Measurements from ENCODE around the gene TMEM18. TPM values are rescaled to one million over a fixed set of nuclear protein-coding genes. Genes with fewer than 3 reads are reported as not detected.

The TMEM18 gene
- total RNA-seq, 4 donors from 2014 or later = 15.1 to 20.5 (median 17.1) TPM

- no peak overlapping the region for H3K4me3 ChIP-seq (ENCODE audit: low read depth, poor library complexity, severe bottlenecking)
- TF ChIP-seq POLR2A (IDR thresholded peaks at IDR 0.05) (no peak), CTCF (IDR thresholded peaks at IDR 0.05) (no peak)
- DNase-seq (ENCODE audit: low spot score in 2 of 2) = no peak
- intact Hi-C loops (cut with DNase I; ENCODE audit: low total_unique reads) = no loop called here
- 90 to 92% methylated on average over 35 of the region's 35 CpGs for WGBS, 2 donors
Observed at GRCh38 chr2:691821-692761, 14.9 kb upstream of the TMEM18 start.

GRCh38 chr2:690799-691198 is 13.6 kb upstream of the TMEM18 start:
- no peak overlapping the region for H3K4me3 ChIP-seq (ENCODE audit: low read depth, poor library complexity, severe bottlenecking)
- TF ChIP-seq POLR2A (IDR thresholded peaks at IDR 0.05) (no peak), CTCF (IDR thresholded peaks at IDR 0.05) (no peak)
- no peak for DNase-seq (ENCODE audit: low spot score in 2 of 2)
- intact Hi-C loops (cut with DNase I; ENCODE audit: low total_unique reads) = no loop called here
- WGBS, 2 donors = 69 to 70% methylated on average over 10 of the region's 10 CpGs

GRCh38 chr2:689877-690510 is 12.8 kb upstream of the TMEM18 start:
- no peak overlapping the region for H3K4me3 ChIP-seq (ENCODE audit: low read depth, poor library complexity, severe bottlenecking)
- 68 to 73% methylated on average over 18 to 19 of the region's 19 CpGs for WGBS, 2 donors
- no peak for DNase-seq (ENCODE audit: low spot score in 2 of 2)
- intact Hi-C loops (cut with DNase I; ENCODE audit: low total_unique reads) = loop anchor here (1.0 kb wide), 1 partner anchor 29 kb away; no protein-coding TSS in a partner anchor
- TF ChIP-seq CTCF (IDR thresholded peaks at IDR 0.05) (no peak), POLR2A (IDR thresholded peaks at IDR 0.05) (no peak)

- 46 to 52% methylated on average over 5 of the region's 5 CpGs for WGBS, 2 donors
- intact Hi-C loops (cut with DNase I; ENCODE audit: low total_unique reads) = loop anchor here (1.0 kb wide), 1 partner anchor 30 kb away; no protein-coding TSS in a partner anchor
- H3K4me3 ChIP-seq (ENCODE audit: low read depth, poor library complexity, severe bottlenecking) = no peak overlapping the region
- no peak for DNase-seq (ENCODE audit: low spot score in 2 of 2)
- no peak for TF ChIP-seq POLR2A (IDR thresholded peaks at IDR 0.05)
- no peak for TF ChIP-seq CTCF (IDR thresholded peaks at IDR 0.05)
Observed at GRCh38 chr2:689237-689636, 12.0 kb upstream of the TMEM18 start.

GRCh38 chr2:688504-689076 is 11.4 kb upstream of the TMEM18 start:
- no peak for DNase-seq (ENCODE audit: low spot score in 2 of 2)
- WGBS, 2 donors = 77% methylated on average over 7 of the region's 7 CpGs
- no peak overlapping the region for H3K4me3 ChIP-seq (ENCODE audit: low read depth, poor library complexity, severe bottlenecking)
- no peak for TF ChIP-seq POLR2A (IDR thresholded peaks at IDR 0.05)
- TF ChIP-seq CTCF (IDR thresholded peaks at IDR 0.05) = no peak
- intact Hi-C loops (cut with DNase I; ENCODE audit: low total_unique reads) = loop anchor here (1.0 kb wide), 1 partner anchor 31 kb away; no protein-coding TSS in a partner anchor

All from lower leg skin (tissue), 4 donors.